ENCODE results near the gene SLC9A5. TPM values are rescaled to one million over a fixed set of nuclear protein-coding genes. Genes with fewer than 3 reads are reported as not detected.

SLC9A5 gene
- total and polyA plus RNA-seq, 2 experiments from 2014 or later = 4.5 to 5.4 TPM

GRCh38 chr16:67211674-67212073 is 37.1 kb upstream of the SLC9A5 start:
- no peak for ATAC-seq
- Histone ChIP-seq H3K79me2 (replicated peaks; ENCODE audit: insufficient read depth) (no peaks in the 10 kb centered on the region), H3K27ac (ENCODE audit: low read depth) (no peak overlapping the region), H3K27me3 (ENCODE audit: insufficient read depth) (no peaks in the 10 kb centered on the region), H3K4me1 (ENCODE audit: insufficient read depth) (no peaks in the 10 kb centered on the region), H3K36me3 (ENCODE audit: insufficient read depth) (no peaks in the 10 kb centered on the region), H4K20me1 (replicated peaks; ENCODE audit: insufficient read depth) (no peaks in the 10 kb centered on the region; the same call in 1 of the 2 replicates), H3F3A (replicated peaks; ENCODE audit: low read depth) (no peaks in the 10 kb centered on the region), H3K9me2 (ENCODE audit: insufficient read depth) (no peaks in the 10 kb centered on the region), H2AFZ (no peak overlapping the region), H3K4me3 (no peak overlapping the region), H3K4me2 (no peak overlapping the region)
- Mint-ChIP-seq H3K4me1 (peaks cover 7% of the 10 kb centered on the region), H3K4me3 (no peak overlapping the region), H3K27ac (no peak overlapping the region), H3K27me3 (ENCODE audit: insufficient read depth, low read depth, poor library complexity) (peaks cover 17% of the 10 kb centered on the region), H3K36me3 (ENCODE audit: low read depth) (no peaks in the 10 kb centered on the region), H3K9me3 (no peaks in the 10 kb centered on the region)
- TF ChIP-seq STAT1 (IDR thresholded peaks at IDR 0.05; ENCODE audit: unreplicated experiment) = no peak
- no peak for TF ChIP-seq POLR2AphosphoS5 (IDR thresholded peaks at IDR 0.05; ENCODE audit: low read depth)
- no peak for TF ChIP-seq CTCF (conservative IDR thresholded peaks at IDR 0.05; ENCODE audit: low read depth in 2 of 2)
- TF ChIP-seq ETS1 (IDR thresholded peaks at IDR 0.05) = no peak
- no peak for TF ChIP-seq JUNB (IDR thresholded peaks at IDR 0.05; ENCODE audit: unreplicated experiment)
- no peak for DNase-seq (ENCODE audit: low spot score)

GRCh38 chr16:67212766-67213165 is 36.0 kb upstream of the SLC9A5 start:
- H3K27ac Mint-ChIP-seq = no peak overlapping the region
- Histone ChIP-seq H3F3A (replicated peaks; ENCODE audit: low read depth) (no peaks in the 10 kb centered on the region), H2AFZ (no peak overlapping the region), H3K4me2 (no peak overlapping the region), H3K36me3 (ENCODE audit: insufficient read depth) (no peaks in the 10 kb centered on the region), H3K27me3 (ENCODE audit: insufficient read depth) (no peaks in the 10 kb centered on the region), H3K4me1 (ENCODE audit: insufficient read depth) (no peaks in the 10 kb centered on the region), H3K4me3 (no peak overlapping the region), H4K20me1 (replicated peaks; ENCODE audit: insufficient read depth) (no peaks in the 10 kb centered on the region; the same call in 1 of the 2 replicates), H3K27ac (ENCODE audit: low read depth) (no peak overlapping the region), H3K79me2 (replicated peaks; ENCODE audit: insufficient read depth) (no peaks in the 10 kb centered on the region), H3K9me2 (ENCODE audit: insufficient read depth) (no peaks in the 10 kb centered on the region)
- H3K4me3 Mint-ChIP-seq = no peak overlapping the region
- DNase-seq (ENCODE audit: low spot score) = no peak
- no peaks in the 10 kb centered on the region for H3K36me3 Mint-ChIP-seq (ENCODE audit: low read depth)
- peaks cover 2% of the 10 kb centered on the region; the same call in 2 of the 3 replicates for H3K4me1 Mint-ChIP-seq
- peaks cover 18% of the 10 kb centered on the region for H3K27me3 Mint-ChIP-seq (ENCODE audit: insufficient read depth, low read depth, poor library complexity)
- no peaks in the 10 kb centered on the region for H3K9me3 Mint-ChIP-seq
- ATAC-seq = no peak
- TF ChIP-seq JUNB (IDR thresholded peaks at IDR 0.05; ENCODE audit: unreplicated experiment) (no peak), CREB1 (CRISPR knock-in tag; IDR thresholded peaks at IDR 0.05; ENCODE audit: low read depth) (no peak), ZNF331 (CRISPR knock-in tag; IDR thresholded peaks at IDR 0.05; ENCODE audit: low read depth) (no peak), ETS1 (IDR thresholded peaks at IDR 0.05) (no peak), EZH2 (IDR thresholded peaks at IDR 0.05; ENCODE audit: low read depth, unreplicated experiment) (no peak), EZH2phosphoT487 (IDR thresholded peaks at IDR 0.05; ENCODE audit: unreplicated experiment) (no peak), ZNF462 (CRISPR knock-in tag; IDR thresholded peaks at IDR 0.05) (no peak), STAT1 (IDR thresholded peaks at IDR 0.05; ENCODE audit: unreplicated experiment) (no peak)
